RPMI8226 (cell line): Measurements from ENCODE around the gene SLC41A1.
"Not testable (repeated sequence)": the region's sequence is repeated elsewhere in the genome, so short reads cannot be mapped to it uniquely, and the experiment has no call there.

Experiments
- DNase-seq: peaks from one replicate; pipeline ENCODE4 v3.0.0-alpha.2; 2015

The SLC41A1 gene

GRCh38 chr1:205812878-205813754 lies at the start of gene SLC41A1:
SLC41A1 (minus strand) TSS chr1:205813198; CDS start chr1:205810441, 2,757 bp downstream.
- DNase-seq = peak; percentile 95

- no peak for DNase-seq
Measured at GRCh38 chr1:205861540-205861939, 48.5 kb upstream of the SLC41A1 start.

GRCh38 chr1:205858141-205858961 lies 45.4 kb upstream of the SLC41A1 start:
- peak; percentile 20 for DNase-seq

GRCh38 chr1:205857501-205857900 lies 44.5 kb upstream of the SLC41A1 start:
- DNase-seq = not testable (repeated sequence)

GRCh38 chr1:205856433-205856832 lies 43.4 kb upstream of the SLC41A1 start:
- DNase-seq = no peak

GRCh38 chr1:205852969-205853368 lies 40.0 kb upstream of the SLC41A1 start:
- DNase-seq = no peak

GRCh38 chr1:205851993-205852392 lies 39.0 kb upstream of the SLC41A1 start:
- DNase-seq = no peak

GRCh38 chr1:205849619-205850355 lies 36.8 kb upstream of the SLC41A1 start, which contains the start of gene PM20D1:
PM20D1 (minus strand) TSS chr1:205850132; CDS start chr1:205850072, 60 bp downstream.
- DNase-seq = peak; percentile 96

GRCh38 chr1:205843036-205843859 lies 30.2 kb upstream of the SLC41A1 start:
- DNase-seq = no peak

- no peak for DNase-seq
Measured at GRCh38 chr1:205842229-205842628, 29.2 kb upstream of the SLC41A1 start.

GRCh38 chr1:205840146-205840923 lies 27.3 kb upstream of the SLC41A1 start:
- peak; percentile 13 for DNase-seq

GRCh38 chr1:205837382-205837970 lies 24.5 kb upstream of the SLC41A1 start:
- no peak for DNase-seq

- DNase-seq = no peak
Measured at GRCh38 chr1:205834751-205835150, 21.8 kb upstream of the SLC41A1 start.

GRCh38 chr1:205832326-205832751 lies 19.3 kb upstream of the SLC41A1 start:
- DNase-seq = no peak

GRCh38 chr1:205827623-205828022 lies 14.6 kb upstream of the SLC41A1 start:
- no peak for DNase-seq

GRCh38 chr1:205826995-205827394 lies 14.0 kb upstream of the SLC41A1 start:
- DNase-seq = no peak

GRCh38 chr1:205826016-205826806 lies 13.2 kb upstream of the SLC41A1 start:
- DNase-seq = no peak

GRCh38 chr1:205824180-205824579 lies 11.2 kb upstream of the SLC41A1 start:
- no peak for DNase-seq

- DNase-seq = not testable (repeated sequence)
Measured at GRCh38 chr1:205823260-205823659, 10.3 kb upstream of the SLC41A1 start.

- no peak for DNase-seq
Measured at GRCh38 chr1:205822397-205822796, 9.4 kb upstream of the SLC41A1 start.
